Fibroblast of upper back skin (primary cell): Measurements from ENCODE around the gene AHNAK2.
"Not testable (repeated sequence)": the region's sequence is repeated elsewhere in the genome, so short reads cannot be mapped to it uniquely, and the experiment has no call there.

Experiments used
- DNase-seq: peaks from one replicate; pipeline ENCODE4 v3.0.0-alpha.2; 2013

The AHNAK2 gene

DNA sequence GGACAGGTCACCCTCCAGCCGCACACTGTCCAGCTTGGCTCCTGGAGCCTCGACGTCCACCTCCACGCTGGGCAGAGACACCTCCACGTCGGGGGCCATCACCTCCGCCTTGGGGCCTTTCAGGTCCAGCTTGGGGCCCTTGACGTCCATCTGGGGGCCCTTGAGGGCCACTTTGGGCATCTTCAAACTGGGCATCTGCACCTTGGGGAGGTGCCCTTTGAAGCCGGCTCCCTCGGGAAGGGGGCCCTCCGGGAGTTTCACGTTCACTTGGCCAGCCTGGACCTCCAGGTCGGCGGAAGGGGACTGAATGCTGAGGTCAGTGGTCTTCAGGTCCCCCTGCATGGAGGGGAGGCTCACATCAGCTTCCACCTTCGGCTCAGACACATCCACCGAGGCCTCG, 28.2 kb downstream of the AHNAK2 start:
- no peak for DNase-seq

DNA sequence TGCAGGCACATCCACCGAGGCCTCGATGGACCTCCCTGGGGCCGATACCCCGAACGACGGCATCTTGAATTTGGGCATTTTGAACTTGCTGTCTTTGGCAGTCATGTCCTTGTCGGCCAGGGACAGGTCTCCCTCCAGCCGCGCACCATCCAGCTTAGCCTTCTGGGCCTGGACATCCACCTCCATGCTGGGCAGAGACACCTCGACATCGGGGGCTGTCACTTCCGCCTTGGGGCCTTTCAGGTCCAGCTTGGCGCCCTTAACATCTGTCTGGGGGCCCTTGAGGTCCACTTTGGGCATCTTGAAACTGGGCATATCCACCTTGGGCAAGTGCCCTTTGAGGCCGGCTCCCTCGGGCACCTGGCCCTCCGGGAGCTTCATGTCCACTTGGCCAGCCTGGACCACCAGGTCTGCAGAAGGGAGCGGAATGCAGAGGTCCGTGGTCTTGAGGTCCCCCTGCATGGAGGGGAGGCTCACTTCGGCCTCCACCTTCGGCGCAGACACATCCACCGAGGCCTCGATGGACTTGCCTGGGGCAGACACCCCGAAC, 28.7 kb downstream of the AHNAK2 start:
- DNase-seq = not testable (repeated sequence)

- DNase-seq = no peak
Measured at GRCh38 chr14:104948736-104949031, 29.5 kb downstream of the AHNAK2 start.

DNA sequence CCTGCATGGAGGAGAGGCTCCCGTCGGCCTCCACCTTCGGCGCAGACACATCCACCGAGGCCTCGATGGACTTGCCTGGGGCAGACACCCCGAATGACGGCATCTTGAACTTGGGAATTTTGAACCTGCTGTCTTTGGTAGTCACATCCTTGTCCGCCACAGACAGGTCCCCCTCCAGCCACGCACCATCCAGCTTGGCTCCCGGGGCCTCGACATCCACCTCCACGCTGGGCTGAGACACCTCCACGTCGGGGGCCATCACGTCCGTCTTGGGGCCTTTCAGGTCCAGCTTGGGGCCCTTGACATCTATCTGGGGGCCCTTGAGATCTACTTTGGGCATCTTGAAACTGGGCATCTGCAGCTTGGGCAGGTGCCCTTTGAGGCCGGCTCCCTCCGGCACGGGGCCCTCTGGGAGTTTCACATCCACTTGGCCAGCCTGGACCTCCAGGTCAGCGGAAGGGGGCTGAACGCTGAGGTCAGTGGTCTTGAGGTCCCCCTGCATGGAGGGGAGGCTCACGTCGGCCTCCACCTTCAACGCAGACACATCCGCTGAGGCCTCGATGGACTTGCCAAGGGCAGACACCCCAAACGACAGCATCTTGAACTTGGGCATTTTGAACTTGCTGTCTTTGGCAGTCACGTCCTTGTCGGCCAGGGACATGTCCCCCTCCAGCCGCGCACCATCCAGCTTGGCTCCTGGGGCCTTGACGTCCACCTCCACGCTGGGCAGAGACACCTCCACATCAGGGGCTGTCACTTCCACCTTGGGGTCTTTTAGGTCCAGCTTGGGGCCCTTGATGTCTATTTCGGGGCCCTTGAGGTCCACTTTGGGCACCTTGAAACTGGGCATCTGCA, 30.1 kb downstream of the AHNAK2 start:
- not testable (repeated sequence) for DNase-seq

- DNase-seq = not testable (repeated sequence)
Measured at GRCh38 chr14:104947201-104947600, 31.0 kb downstream of the AHNAK2 start.

- DNase-seq = not testable (repeated sequence)
Measured at GRCh38 chr14:104945986-104946965, 31.9 kb downstream of the AHNAK2 start.

GRCh38 chr14:104945266-104945665, 32.9 kb downstream of the AHNAK2 start:
- DNase-seq = not testable (repeated sequence)

DNA sequence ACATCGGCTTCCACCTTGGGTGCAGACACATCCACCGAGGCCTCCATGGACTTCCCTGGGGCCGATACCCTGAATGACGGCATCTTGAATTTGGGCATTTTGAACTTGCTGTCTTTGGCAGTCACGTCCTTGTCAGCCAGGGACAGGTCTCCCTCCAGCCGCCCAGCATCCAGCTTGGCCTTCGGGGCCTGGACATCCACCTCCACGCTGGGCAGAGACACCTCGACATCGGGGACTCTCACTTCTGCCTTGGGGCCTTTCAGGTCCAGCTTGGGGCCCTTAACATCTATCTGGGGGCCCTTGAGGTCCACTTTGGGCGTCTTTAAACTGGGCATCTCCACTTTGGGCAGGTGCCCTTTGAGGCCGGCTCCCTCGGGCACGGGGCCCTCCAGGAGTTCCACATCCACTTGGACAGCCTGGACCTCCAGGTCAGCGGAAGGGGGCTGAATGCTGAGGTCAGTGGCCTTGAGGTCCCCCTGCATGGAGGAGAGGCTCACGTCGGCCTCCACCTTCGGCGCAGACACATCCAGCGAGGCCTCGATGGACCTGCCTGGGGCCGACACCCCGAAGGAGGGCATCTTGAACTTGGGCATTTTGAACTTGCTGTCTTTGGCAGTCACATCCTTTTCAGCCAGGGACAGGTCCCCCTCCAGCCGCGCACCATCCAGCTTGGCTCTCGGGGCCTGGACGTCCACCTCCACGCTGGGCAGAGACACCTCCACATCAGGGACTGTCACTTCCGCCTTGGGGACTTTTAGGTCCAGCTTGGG, 33.6 kb downstream of the AHNAK2 start:
- not testable (repeated sequence) for DNase-seq

DNA sequence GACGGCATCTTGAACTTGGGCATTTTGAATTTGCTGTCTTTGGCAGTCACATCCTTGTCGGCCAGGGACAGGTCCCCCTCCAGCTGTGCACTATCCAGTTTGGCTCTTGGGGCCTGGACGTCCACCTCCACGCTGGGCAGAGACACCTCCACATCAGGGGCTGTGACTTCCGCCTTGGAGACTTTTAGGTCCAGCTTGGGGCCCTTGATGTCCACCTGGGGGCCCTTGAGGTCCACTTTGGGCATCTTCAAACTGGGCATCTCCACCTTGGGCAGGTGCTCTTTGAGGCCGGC, 34.2 kb downstream of the AHNAK2 start:
- not testable (repeated sequence) for DNase-seq

DNA sequence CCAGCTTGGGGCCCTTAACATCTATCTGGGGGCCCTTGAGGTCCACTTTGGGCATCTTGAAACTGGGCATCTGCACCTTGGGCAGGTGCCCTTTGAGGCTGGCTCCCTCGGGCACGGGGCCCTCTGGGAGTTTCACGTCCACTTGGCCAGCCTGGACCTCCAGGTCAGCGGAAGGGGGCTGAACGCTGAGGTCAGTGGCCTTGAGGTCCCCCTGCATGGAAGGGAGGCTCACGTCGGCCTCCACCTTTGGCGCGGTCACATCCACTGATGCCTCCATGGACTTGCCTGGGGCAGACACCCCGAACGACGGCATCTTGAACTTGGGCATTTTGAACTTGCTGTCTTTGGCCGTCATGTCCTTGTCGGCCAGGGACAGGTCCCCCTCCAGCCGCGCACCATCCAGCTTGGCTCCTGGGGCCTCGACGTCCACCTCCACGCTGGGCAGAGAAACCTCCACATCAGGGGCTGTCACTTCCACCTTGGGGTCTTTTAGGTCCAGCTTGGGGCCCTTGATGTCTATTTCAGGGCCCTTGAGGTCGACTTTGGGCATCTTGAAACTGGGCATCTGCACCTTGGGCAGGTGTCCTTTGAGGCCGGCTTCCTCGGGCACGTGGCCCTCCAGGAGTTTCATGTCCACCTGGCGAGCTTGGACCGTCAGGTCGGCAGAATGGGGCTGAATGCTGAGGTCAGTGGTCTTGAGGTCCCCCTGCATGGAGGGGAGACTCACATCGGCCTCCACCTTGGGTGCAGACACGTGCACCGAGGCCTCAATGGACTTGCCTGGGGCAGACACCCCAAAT, 34.8 kb downstream of the AHNAK2 start:
- not testable (repeated sequence) for DNase-seq

GRCh38 chr14:104942586-104942985, 35.6 kb downstream of the AHNAK2 start:
- no peak for DNase-seq

- DNase-seq = no peak
Measured at GRCh38 chr14:104941508-104942365, 36.4 kb downstream of the AHNAK2 start.

DNA sequence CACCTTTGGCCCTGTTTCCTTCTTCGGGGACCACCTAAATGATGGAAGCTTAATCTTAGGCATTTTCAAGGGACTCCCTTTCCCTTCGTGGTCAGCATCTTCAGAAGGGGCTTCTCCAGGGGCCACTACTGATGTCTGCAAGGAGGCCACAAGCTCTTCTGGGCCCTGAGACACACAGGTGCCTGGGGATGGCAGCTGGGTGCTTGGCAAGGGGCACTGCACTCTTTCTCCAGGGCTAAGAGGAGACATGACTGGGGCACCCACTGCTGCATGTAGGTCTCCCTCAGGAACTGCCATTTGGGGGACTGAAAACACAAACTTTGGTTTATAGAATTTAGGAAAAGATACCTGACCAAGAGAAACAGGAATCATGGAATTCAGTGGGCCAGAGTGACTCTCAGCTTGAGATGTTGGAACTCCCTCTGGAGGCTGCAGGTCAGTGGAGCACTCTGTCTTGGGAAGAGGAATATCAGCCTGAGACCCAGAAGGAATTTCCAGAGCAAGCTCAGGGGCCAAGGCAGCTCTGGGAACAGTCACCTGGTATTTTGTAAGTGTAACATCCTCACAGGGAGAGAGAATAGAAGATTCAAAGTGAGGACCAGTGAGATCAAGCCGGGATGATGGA, 37.5 kb downstream of the AHNAK2 start:
- DNase-seq = no peak

- no peak for DNase-seq
Measured at GRCh38 chr14:104939666-104940410, 38.3 kb downstream of the AHNAK2 start.

DNA sequence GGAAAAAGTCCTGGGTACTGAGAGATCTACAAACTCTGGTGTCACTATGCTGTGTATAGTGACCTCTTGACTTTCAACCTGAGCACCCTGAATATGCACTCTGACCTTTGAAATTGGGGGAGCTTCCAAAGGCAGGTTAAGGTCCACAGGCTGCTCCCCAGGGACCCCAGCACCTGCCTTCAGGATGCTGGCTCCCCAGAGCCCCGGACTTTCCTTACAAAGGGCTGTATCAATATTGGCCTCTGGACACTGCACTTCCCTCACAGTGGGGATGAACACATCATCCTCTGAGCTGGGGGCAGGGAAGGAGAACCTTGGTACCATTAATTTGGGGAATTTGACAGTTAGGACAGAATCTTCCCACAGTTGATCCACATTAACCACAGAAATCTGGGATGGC, 39.2 kb downstream of the AHNAK2 start:
- no peak for DNase-seq

DNA sequence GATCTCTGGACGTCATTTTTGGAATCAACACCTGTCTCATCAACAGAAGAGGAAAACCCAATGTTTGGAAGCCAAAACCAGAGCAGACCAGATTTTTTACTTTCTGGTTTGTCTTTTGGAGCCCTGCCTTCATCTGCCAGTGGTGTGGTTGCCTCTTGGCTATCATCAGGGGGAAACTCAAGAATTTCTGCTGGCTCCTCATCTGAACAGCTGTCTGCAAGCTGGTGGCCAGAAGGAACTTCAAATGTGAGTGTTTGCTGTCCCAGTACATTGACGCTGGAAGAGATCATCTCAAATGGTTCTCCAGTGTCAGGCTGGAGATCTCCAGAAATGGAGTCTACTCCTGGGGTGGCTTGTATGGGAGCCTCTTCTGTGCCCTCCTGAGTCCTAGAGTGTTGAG, 39.7 kb downstream of the AHNAK2 start:
- no peak for DNase-seq

DNA sequence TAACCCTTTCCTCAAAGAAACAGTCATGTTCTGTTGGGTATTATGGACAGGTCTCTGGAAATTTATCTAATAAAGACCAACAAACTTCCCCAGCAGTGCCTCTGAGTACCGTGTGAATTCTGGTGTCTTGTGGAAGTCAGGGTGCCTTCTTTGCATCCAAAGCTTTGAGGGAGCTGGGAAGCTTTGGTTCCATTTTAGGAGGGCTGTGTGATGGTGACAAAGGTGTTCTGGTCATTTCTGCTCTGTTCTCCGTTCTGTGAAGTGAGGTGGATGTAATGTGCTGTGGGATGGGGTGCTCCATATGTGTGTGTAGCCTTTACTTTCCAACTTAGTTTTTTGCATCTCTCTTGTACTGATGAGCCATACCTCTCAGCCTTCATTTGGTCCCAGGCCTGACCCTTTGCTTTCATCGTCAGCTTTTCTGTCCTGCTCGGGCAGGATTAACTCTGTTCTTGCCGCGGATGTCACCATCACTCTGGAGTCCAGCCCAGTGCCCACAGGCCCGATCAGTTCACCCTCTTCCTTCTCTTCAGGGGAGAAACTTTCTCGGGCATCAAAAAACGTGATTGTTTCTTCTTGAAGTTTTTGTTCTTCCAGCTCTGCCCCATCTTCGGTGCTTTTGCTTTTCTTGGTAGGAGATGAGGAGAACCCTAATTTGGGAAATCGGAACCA, 40.3 kb downstream of the AHNAK2 start:
- no peak for DNase-seq

GRCh38 chr14:104937161-104937560, 41.0 kb downstream of the AHNAK2 start:
- DNase-seq = no peak
